ENCODE measurements around the gene DPEP3.

Gene DPEP3

GRCh38 chr16:67987460-67988160, 7.3 kb upstream of the DPEP3 start:
- Histone ChIP-seq H3K27ac (ENCODE audit: low read length) (no peak overlapping the region), H2AFZ (ENCODE audit: low read depth, low read length) (no peak overlapping the region), H3K27me3 (ENCODE audit: low read depth, low read length) (no peaks in the 10 kb centered on the region), H3K79me2 (ENCODE audit: low read length) (no peaks in the 10 kb centered on the region), H3K9me3 (ENCODE audit: insufficient read depth, low read length) (no peaks in the 10 kb centered on the region), H3K9ac (ENCODE audit: low read length) (no peak overlapping the region), H3K36me3 (replicated peaks; ENCODE audit: low read depth, low read length) (no peaks in the 10 kb centered on the region), H3K4me2 (ENCODE audit: low read length) (no peak overlapping the region), H3K4me1 (ENCODE audit: low read length) (peaks cover 54% of the 10 kb centered on the region), H4K20me1 (ENCODE audit: insufficient read depth, low read length) (no peaks in the 10 kb centered on the region), H3K4me3 (ENCODE audit: low read length) (no peak overlapping the region)
- no peak for TF ChIP-seq EZH2phosphoT487 (IDR thresholded peaks at IDR 0.05; ENCODE audit: low read depth)
- TF ChIP-seq, protein P1, sequence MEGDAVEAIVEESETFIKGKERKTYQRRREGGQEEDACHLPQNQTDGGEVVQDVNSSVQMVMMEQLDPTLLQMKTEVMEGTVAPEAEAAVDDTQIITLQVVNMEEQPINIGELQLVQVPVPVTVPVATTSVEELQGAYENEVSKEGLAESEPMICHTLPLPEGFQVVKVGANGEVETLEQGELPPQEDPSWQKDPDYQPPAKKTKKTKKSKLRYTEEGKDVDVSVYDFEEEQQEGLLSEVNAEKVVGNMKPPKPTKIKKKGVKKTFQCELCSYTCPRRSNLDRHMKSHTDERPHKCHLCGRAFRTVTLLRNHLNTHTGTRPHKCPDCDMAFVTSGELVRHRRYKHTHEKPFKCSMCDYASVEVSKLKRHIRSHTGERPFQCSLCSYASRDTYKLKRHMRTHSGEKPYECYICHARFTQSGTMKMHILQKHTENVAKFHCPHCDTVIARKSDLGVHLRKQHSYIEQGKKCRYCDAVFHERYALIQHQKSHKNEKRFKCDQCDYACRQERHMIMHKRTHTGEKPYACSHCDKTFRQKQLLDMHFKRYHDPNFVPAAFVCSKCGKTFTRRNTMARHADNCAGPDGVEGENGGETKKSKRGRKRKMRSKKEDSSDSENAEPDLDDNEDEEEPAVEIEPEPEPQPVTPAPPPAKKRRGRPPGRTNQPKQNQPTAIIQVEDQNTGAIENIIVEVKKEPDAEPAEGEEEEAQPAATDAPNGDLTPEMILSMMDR (IDR thresholded peaks at IDR 0.05; ENCODE audit: low read depth, low read length) = no peak

GRCh38 chr16:67986949-67987348, 6.7 kb upstream of the DPEP3 start:
- Histone ChIP-seq H3K27ac (ENCODE audit: low read length) (no peak overlapping the region), H3K36me3 (replicated peaks; ENCODE audit: low read depth, low read length) (no peaks in the 10 kb centered on the region), H3K79me2 (ENCODE audit: low read length) (no peaks in the 10 kb centered on the region), H3K9ac (ENCODE audit: low read length) (no peak overlapping the region), H2AFZ (ENCODE audit: low read depth, low read length) (no peak overlapping the region), H3K4me2 (ENCODE audit: low read length) (no peak overlapping the region), H3K4me3 (ENCODE audit: low read length) (no peak overlapping the region), H3K27me3 (ENCODE audit: low read depth, low read length) (no peaks in the 10 kb centered on the region), H3K4me1 (ENCODE audit: low read length) (peaks cover 49% of the 10 kb centered on the region), H4K20me1 (ENCODE audit: insufficient read depth, low read length) (no peaks in the 10 kb centered on the region), H3K9me3 (ENCODE audit: insufficient read depth, low read length) (no peaks in the 10 kb centered on the region)
- TF ChIP-seq, protein P1 (IDR thresholded peaks at IDR 0.05; ENCODE audit: low read depth, low read length) = no peak
- TF ChIP-seq EZH2phosphoT487 (IDR thresholded peaks at IDR 0.05; ENCODE audit: low read depth) = no peak

DNA sequence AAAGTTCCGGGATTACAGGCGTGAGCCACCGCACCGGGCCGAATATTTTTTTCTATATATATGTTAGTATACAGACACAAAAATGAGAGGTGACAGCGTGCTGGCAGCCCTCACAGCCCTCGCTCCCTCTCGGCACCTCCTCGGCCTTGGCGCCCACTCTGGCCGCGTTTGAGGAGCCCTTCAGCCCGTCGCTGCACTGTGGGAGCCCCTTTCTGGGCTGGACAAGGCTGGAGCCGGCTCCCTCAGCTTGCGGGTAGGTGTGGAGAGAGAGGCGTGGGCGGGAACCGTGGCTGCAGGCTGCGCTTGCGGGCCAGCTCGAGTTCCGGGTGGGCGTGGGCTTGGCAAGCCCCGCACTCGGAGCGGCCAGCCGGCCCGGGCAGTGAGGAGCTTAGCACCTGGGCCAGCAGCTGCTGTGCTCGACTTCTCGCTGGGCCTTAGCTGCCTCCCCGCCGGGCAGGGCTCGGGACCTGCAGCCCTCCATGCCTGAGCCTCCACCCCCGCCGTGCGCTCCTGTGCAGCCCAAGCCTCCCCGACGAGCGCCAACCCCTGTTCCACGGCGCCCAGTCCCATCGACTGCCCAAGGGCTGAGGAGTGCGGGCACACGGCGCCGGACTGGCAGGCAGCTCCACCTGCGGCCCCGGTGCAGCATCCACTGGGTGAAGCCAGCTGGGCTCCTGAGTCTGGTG, 1.9 kb upstream of the DPEP3 start:
- Histone ChIP-seq H3K4me2 (ENCODE audit: low read length) (no peak overlapping the region), H3K4me3 (ENCODE audit: low read length) (no peak overlapping the region), H3K4me1 (ENCODE audit: low read length) (peaks cover 25% of the 10 kb centered on the region), H3K9ac (ENCODE audit: low read length) (no peak overlapping the region), H3K27ac (ENCODE audit: low read length) (no peak overlapping the region), H2AFZ (ENCODE audit: low read depth, low read length) (no peak overlapping the region), H3K36me3 (replicated peaks; ENCODE audit: low read depth, low read length) (no peaks in the 10 kb centered on the region), H4K20me1 (ENCODE audit: insufficient read depth, low read length) (no peaks in the 10 kb centered on the region), H3K27me3 (ENCODE audit: low read depth, low read length) (no peaks in the 10 kb centered on the region), H3K9me3 (ENCODE audit: insufficient read depth, low read length) (no peaks in the 10 kb centered on the region), H3K79me2 (ENCODE audit: low read length) (no peaks in the 10 kb centered on the region)
- TF ChIP-seq EZH2phosphoT487 (IDR thresholded peaks at IDR 0.05; ENCODE audit: low read depth) = no peak
- TF ChIP-seq, protein P1 (IDR thresholded peaks at IDR 0.05; ENCODE audit: low read depth, low read length) = no peak

DNA sequence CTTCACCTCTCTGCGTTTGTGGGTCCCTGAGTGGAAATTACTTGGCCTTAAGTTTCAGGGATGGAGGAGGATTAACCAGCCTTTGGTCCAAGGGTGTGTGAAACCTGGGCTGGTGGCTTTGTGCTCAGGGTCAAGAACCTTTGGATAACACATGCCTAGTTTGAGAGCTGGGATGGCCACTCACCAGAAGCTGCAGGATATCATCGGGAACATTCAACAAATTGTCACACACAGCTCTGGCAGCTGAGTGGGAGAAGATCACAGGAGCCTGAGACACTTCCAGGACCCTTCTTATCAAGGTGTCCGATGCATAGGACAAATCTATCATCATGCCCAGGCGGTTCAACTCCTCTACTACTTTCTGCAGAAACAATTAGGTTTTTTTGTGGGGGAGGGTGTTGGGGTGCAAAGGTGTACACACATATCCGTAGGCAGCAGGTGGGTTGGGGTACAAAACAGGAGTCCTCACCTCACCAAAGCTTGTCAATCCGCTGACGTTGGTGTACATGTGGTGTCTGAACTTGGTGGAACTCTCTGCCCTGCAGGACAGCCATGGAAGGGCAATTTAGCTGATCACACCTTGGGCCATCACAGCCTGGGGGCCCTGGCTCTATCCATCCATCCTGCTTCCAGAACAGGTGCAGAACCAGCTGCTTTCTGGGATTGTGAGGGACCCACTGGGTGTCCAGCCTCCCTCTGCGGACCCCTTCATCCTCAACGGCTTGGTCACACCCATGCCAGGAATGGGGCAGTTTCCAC, 2.7 kb downstream of the DPEP3 start:
- Histone ChIP-seq H3K27me3 (ENCODE audit: low read depth, low read length) (no peaks in the 10 kb centered on the region), H3K79me2 (ENCODE audit: low read length) (no peaks in the 10 kb centered on the region), H3K36me3 (replicated peaks; ENCODE audit: low read depth, low read length) (no peaks in the 10 kb centered on the region), H3K27ac (ENCODE audit: low read length) (no peak overlapping the region), H3K4me2 (ENCODE audit: low read length) (no peak overlapping the region), H3K9ac (ENCODE audit: low read length) (no peak overlapping the region), H4K20me1 (ENCODE audit: insufficient read depth, low read length) (no peaks in the 10 kb centered on the region), H2AFZ (ENCODE audit: low read depth, low read length) (no peak overlapping the region), H3K4me1 (ENCODE audit: low read length) (peaks cover 7% of the 10 kb centered on the region), H3K9me3 (ENCODE audit: insufficient read depth, low read length) (no peaks in the 10 kb centered on the region), H3K4me3 (ENCODE audit: low read length) (no peak overlapping the region)
- TF ChIP-seq EZH2phosphoT487 (IDR thresholded peaks at IDR 0.05; ENCODE audit: low read depth) = no peak
- TF ChIP-seq, protein P1 (IDR thresholded peaks at IDR 0.05; ENCODE audit: low read depth, low read length) = no peak
